Skin epidermis (tissue), 12 donors: ENCODE data around the gene SYCE1L.
A peak's percentile ranks its signal among the peaks of the same experiment; 100 is the strongest.
"Not testable (repeated sequence)": the region's sequence is repeated elsewhere in the genome, so short reads cannot be mapped to it uniquely, and the experiment has no call there.

Experiments used
- H3K27ac ChIP-seq, 21 experiments: fragments of 200-600 bp; sonication (generic) in 11 of 21; one replicate each; pipeline ENCODE4 v1.5.0; 2020; ENCODE audit warnings: mild to moderate bottlenecking in 3 of 21, inconsistent platforms in 2 of 21, moderate library complexity in 2 of 21
- H3K4me3 ChIP-seq, 7 experiments: fragments of 200-600 bp; sonication (generic) in 2 of 7; one replicate each; pipeline ENCODE4 v1.5.0; 2020; ENCODE audit warnings: inconsistent platforms in 2 of 7, mild to moderate bottlenecking in 2 of 7, moderate library complexity in 1 of 7

The SYCE1L gene

DNA sequence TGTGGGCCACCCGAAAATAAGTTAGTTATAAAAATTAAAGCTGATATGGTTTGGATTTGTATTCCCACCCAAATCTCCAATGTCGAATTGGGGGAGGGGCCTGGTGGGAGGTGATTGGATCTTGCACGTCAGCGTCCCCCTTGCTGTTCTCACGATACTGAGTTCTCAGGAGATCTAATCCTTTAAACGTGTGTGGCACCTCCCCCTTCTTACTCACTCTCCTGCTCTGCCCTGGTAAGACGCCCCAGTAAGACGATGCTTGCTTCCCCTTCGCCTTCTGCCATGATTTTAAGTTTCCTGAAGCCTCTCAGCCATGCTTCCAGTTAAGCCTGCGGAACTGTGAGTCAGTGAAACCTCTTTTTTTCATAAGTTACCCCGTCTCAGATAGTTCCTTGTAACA is 35.4 kb downstream of the SYCE1L start:
- peak overlapping the region in 1 of 7 experiments; percentile 8 for H3K4me3 ChIP-seq
- H3K27ac ChIP-seq: no peak overlapping the region

DNA sequence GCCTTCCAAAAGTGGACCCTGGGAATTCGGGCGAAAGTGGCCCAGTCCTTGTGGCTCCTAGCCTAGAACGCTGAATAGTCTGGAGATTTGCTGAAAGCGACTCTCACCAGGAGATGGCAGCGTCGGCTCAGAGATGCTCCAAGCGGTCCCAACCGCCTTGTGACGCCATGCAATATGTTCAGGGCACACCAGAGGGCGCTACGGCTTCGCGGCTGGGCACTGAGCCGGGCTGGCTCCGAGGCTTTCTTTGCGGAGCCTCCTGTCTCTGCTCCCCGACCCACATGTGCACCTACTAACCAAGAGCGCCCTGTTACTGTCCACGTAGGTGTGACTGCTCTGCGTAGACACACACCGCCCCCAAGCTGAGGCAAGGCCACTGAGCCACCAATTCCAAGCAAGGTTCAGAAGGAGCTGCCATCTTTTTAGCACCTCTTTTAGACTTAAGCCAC is 36.9 kb downstream of the SYCE1L start:
- Histone ChIP-seq H3K27ac (no peak overlapping the region), H3K4me3 (no peak overlapping the region)

DNA sequence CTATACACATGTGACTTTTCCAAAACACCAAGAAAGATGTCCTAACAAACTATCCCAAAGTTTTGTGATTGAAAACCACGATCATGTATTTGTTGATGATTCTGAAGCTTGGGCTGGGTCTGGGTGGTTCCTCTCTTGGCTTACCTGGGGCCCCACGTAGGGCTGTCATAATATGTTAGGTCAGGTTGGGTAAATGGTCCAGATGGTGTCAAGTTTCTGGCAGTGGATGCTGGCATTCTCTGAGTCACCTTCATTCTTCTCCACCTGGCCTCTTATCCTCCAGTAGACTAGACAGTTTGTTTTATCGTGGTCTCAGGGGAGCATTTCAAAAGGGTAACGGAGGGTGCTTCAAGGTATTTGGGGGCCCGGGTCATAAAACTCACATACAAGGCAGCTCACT is 39.4 kb downstream of the SYCE1L start:
- no peak overlapping the region for H3K27ac ChIP-seq
- no peak overlapping the region for H3K4me3 ChIP-seq

DNA sequence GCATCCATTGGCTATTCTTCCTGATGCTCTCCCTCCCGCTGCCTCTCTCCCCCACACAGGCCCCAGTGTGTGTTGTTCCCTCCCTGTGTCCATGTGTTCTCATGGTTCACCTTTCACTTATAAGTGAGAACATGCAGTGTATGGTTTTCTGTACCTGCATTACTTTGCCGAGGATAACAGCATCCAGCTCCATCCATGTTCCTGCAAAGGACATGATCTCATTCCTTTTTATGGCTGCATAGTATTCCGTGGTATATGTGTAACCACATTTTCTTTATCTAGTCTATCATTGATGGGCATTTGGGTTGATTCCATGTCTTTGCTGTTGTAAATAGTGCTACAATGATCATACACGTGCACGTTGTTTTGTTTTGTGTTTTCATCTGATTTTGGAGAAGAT is 43.3 kb downstream of the SYCE1L start:
- not testable (repeated sequence) for H3K27ac ChIP-seq, H3K4me3 ChIP-seq

DNA sequence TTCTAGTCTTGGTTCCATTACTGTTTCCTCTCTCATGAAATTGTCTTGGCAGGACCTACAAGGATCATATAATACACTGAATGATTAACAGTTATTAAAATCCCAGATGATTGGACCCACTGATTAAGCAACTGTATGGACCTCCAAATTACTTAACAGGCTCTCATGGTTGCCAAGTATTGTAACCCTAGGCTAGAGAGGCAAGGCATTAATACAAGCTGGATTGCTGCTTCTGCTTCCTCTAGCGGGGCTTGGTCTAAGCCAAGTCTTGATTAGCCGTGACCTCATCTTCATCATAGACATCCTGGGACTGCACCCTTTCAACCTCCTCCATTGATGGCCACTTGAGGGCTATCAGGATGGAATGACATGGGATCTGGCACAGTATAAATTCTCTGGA is 46.9 kb downstream of the SYCE1L start:
- Histone ChIP-seq H3K4me3 (no peak overlapping the region), H3K27ac (no peak overlapping the region)

DNA sequence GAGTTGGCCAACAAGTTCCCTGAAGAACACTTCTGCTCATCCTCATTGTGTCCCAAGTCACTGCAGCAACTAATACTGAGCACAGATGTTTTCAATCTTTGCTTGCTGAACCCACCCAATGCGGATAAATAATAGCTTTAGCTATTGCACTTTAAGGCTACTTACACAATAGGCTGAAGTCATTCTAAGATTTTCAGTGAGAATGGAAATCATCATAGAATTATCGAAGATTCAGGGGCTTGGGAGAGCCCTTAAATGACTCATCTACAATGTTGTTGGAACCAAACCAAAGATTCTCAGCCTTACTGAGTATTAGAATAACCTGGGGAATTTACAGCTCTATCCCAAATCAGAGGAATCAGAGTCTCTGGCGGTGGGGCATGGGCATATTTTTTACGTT is 51.2 kb downstream of the SYCE1L start:
- H3K4me3 ChIP-seq: no peak overlapping the region
- H3K27ac ChIP-seq: no peak overlapping the region
